GM23338 (cell line): ENCODE measurements around the gene USF2.

Experiments used
- EZH2 ChIP-seq: fragments of 200-600 bp; sonication (generic); IDR thresholded peaks from one replicate; pipeline ENCODE4 v1.8.0; 2017; ENCODE audit warnings: antibody characterized with exemption, mild to moderate bottlenecking, low read depth; ENCODE audit not compliant: unreplicated experiment
- EZH2phosphoT487 ChIP-seq: fragments of 200-600 bp; sonication (generic); IDR thresholded peaks from one replicate; pipeline ENCODE4 v1.8.1; 2018; ENCODE audit warnings: antibody characterized with exemption; ENCODE audit not compliant: unreplicated experiment
- JUNB ChIP-seq: IDR thresholded peaks from one replicate; pipeline ENCODE4 v1.6.1; 2016; ENCODE audit warnings: antibody characterized with exemption; ENCODE audit not compliant: unreplicated experiment
- POLR2AphosphoS5 ChIP-seq: IDR thresholded peaks from 2 replicates; pipeline ENCODE4 v1.6.1; 2016; ENCODE audit warnings: antibody characterized with exemption, low read depth
- TF ChIP-seq, protein P1 (sequence below), 2 experiments: fragments of 200-600 bp in 1 of 2; sonication (generic) in 1 of 2; conservative IDR thresholded peaks; 2 replicates each; pipeline versions ENCODE4 v1.5.1 to v1.6.1; 2016 to 2017; ENCODE audit warnings: antibody characterized with exemption in 2 of 2, low read depth in 2 of 2, mild to moderate bottlenecking in 2 of 2, moderate library complexity in 1 of 2
- TF ChIP-seq, protein P2 (sequence below): IDR thresholded peaks from one replicate; pipeline ENCODE4 v1.6.1; 2018; ENCODE audit warnings: antibody characterized with exemption; ENCODE audit not compliant: unreplicated experiment

DNA sequence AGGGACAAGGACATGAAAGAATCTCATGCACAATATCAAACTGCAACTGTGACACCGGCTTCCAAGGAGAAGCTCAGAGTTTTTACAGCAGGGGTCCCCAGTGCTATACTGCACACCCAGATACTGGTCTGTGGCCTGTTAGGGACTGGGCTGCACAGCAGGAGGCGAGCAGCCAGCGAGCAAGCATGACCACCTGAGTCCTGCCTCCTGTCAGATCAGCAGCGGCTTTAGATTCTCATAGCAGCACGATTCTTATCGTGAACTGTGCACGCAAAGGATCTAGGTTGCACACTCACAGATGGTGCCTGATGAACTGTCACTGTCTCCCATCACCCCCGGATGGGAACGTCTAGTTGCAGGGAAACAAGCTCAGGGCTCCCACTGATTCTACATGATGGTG, 47.1 kb downstream of the USF2 start:
- TF ChIP-seq, protein P1, sequence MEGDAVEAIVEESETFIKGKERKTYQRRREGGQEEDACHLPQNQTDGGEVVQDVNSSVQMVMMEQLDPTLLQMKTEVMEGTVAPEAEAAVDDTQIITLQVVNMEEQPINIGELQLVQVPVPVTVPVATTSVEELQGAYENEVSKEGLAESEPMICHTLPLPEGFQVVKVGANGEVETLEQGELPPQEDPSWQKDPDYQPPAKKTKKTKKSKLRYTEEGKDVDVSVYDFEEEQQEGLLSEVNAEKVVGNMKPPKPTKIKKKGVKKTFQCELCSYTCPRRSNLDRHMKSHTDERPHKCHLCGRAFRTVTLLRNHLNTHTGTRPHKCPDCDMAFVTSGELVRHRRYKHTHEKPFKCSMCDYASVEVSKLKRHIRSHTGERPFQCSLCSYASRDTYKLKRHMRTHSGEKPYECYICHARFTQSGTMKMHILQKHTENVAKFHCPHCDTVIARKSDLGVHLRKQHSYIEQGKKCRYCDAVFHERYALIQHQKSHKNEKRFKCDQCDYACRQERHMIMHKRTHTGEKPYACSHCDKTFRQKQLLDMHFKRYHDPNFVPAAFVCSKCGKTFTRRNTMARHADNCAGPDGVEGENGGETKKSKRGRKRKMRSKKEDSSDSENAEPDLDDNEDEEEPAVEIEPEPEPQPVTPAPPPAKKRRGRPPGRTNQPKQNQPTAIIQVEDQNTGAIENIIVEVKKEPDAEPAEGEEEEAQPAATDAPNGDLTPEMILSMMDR (conservative IDR thresholded peaks at IDR 0.05; ENCODE audit: low read depth in 2 of 2), result no peak
- TF ChIP-seq EZH2 (no peak), POLR2AphosphoS5 (no peak), JUNB (no peak), EZH2phosphoT487 (no peak)
- TF ChIP-seq, protein P2, sequence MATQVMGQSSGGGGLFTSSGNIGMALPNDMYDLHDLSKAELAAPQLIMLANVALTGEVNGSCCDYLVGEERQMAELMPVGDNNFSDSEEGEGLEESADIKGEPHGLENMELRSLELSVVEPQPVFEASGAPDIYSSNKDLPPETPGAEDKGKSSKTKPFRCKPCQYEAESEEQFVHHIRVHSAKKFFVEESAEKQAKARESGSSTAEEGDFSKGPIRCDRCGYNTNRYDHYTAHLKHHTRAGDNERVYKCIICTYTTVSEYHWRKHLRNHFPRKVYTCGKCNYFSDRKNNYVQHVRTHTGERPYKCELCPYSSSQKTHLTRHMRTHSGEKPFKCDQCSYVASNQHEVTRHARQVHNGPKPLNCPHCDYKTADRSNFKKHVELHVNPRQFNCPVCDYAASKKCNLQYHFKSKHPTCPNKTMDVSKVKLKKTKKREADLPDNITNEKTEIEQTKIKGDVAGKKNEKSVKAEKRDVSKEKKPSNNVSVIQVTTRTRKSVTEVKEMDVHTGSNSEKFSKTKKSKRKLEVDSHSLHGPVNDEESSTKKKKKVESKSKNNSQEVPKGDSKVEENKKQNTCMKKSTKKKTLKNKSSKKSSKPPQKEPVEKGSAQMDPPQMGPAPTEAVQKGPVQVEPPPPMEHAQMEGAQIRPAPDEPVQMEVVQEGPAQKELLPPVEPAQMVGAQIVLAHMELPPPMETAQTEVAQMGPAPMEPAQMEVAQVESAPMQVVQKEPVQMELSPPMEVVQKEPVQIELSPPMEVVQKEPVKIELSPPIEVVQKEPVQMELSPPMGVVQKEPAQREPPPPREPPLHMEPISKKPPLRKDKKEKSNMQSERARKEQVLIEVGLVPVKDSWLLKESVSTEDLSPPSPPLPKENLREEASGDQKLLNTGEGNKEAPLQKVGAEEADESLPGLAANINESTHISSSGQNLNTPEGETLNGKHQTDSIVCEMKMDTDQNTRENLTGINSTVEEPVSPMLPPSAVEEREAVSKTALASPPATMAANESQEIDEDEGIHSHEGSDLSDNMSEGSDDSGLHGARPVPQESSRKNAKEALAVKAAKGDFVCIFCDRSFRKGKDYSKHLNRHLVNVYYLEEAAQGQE, result no peak
